Measurements from ENCODE around the gene CASQ2.

DNA sequence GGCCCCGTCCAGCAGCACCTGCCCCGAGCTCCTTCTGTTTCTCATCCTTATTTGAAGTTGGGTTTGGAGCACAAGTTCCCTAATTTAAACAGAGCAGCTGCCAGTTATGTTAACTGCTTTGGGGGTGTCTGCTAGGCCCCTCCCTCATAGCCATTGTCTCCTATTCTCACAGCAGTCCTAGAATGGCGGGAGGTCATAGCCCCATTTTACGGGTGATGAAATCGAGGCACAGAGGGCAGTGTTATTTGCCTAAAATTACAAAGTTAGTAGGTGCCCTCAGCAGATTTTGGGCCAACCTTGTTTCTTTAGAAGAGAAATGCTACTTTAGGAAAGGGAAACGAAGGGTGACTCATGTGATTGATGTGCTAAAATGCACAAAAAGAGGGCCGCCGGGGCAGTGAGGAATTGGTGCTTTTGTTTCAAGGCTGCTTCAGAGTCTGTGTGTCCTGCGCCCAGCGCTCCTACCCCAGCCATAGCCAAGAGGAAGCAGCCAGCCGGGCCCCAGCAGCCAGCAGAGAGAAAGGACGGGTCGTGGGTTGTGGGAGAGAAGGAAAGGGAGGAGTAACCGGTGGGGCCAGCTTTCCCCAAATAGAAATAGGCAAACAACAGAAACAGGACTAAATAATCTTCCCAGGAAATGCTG, 113.7 kb downstream of the CASQ2 start:
- TF ChIP-seq, protein P1, sequence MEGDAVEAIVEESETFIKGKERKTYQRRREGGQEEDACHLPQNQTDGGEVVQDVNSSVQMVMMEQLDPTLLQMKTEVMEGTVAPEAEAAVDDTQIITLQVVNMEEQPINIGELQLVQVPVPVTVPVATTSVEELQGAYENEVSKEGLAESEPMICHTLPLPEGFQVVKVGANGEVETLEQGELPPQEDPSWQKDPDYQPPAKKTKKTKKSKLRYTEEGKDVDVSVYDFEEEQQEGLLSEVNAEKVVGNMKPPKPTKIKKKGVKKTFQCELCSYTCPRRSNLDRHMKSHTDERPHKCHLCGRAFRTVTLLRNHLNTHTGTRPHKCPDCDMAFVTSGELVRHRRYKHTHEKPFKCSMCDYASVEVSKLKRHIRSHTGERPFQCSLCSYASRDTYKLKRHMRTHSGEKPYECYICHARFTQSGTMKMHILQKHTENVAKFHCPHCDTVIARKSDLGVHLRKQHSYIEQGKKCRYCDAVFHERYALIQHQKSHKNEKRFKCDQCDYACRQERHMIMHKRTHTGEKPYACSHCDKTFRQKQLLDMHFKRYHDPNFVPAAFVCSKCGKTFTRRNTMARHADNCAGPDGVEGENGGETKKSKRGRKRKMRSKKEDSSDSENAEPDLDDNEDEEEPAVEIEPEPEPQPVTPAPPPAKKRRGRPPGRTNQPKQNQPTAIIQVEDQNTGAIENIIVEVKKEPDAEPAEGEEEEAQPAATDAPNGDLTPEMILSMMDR (IDR thresholded peaks at IDR 0.05; ENCODE audit: poor library complexity), result no peak
- TF ChIP-seq EZH2 (IDR thresholded peaks at IDR 0.05; ENCODE audit: borderline replicate concordance), result no peak

Data from hepatocyte (in vitro differentiated cells).